ENCODE data around the gene CEP112.

DNA sequence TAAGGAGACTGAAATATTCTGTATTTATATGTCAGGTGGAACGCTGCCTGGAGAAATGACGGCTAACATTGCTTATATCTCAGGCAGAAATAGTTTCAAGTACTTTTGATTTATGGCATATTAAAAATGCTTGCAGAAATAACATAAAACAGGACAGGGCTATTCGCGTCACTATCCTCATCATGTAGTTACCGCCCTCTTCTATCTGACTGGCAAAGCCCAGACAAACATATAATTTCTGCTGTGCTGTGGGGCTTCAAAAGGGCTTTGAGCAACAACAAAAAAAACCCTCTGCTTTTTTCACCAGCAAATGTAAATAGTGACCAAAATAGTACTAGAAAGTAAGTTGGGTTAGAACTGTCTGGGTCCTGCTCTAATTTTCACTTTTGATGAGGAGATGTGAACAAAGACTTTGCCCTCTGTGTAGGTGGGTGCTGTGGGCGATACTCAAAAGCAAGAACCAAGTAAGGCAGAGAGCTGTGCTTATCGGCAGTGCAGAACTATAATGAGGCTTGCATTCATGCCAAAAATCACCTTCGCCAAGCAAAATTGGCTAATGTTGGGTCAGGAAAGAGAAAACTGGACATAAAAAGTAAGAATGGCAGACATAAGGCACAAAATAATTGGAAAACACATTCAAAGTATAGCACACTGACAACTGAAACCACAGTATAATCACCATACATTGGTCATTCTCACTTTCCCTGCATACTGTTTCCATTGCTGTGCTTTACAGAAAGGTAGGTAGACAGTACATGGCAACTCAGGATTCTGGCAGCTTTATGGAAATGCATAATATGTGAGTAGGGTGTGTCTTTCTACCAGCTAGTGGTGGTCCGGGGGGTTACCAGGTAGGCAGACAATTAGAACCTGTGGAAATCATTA lies 479.3 kb downstream of the CEP112 start:
- TF ChIP-seq RAD21 (IDR thresholded peaks at IDR 0.05; ENCODE audit: low read length), result no peak
- TF ChIP-seq CTCF (conservative IDR thresholded peaks at IDR 0.05; ENCODE audit: low read depth, low read length), result no peak
- TF ChIP-seq NFE2L2 (IDR thresholded peaks at IDR 0.05; ENCODE audit: low read depth, low read length), result no peak
- no peak for TF ChIP-seq MXI1 (IDR thresholded peaks at IDR 0.05; ENCODE audit: borderline replicate concordance, low read depth, low read length)
- no peak for TF ChIP-seq USF2 (IDR thresholded peaks at IDR 0.05; ENCODE audit: low read depth, low read length)
- TF ChIP-seq MAFK (IDR thresholded peaks at IDR 0.05; ENCODE audit: low read depth, low read length), result no peak

Data from IMR-90 (cell line).